H1 (cell line): ENCODE measurements around the gene PLCXD1. TPM values are rescaled to one million over a fixed set of nuclear protein-coding genes. Genes with fewer than 3 reads are reported as not detected.

Source experiments
- CTCF ChIA-PET: fragments of 300-600 bp; sonication (Branson Sonifier 250); formaldehyde crosslinking; loops from one replicate; lab custom pipeline; 2021; ENCODE audit not compliant: partially characterized antibody; lab: Charles Lee
- POLR2A ChIA-PET: fragments of 300-600 bp; sonication (Branson Sonifier 250); formaldehyde crosslinking; loops from one replicate; lab custom pipeline; 2021; ENCODE audit warnings: inconsistent platforms; ENCODE audit not compliant: partially characterized antibody; lab: Charles Lee
- DNase-seq, 2 experiments: peaks; one replicate each; pipeline versions ENCODE4 v3.0.0 to v3.0.0-alpha.2; 2010 to 2022; ENCODE audit warnings: low spot score in 2 of 2, low read depth in 1 of 2, mixed read lengths in 1 of 2
- FAIRE-seq: peaks from 2 replicates; lab custom pipeline; 2011; peaks lifted over from hg19 to GRCh38; lab: Jason Lieb, UNC
- H2AFZ ChIP-seq: 2 replicates; pipeline ENCODE4 v1.8.1; 2012; ENCODE audit warnings: low read length, inconsistent platforms
- H2AK5ac ChIP-seq: 2 replicates; pipeline ENCODE4 v1.6.1; 2013; ENCODE audit warnings: low read depth, low read length
- H2BK120ac ChIP-seq: replicated peaks from 2 replicates; pipeline ENCODE3; 2013; ENCODE audit warnings: low read depth, low read length, inconsistent platforms
- H2BK12ac ChIP-seq: 2 replicates; pipeline ENCODE4 v1.6.1; 2013; ENCODE audit warnings: low read depth, low read length
- H2BK15ac ChIP-seq: 2 replicates; pipeline ENCODE4 v1.6.1; 2013; ENCODE audit warnings: low read length
- H2BK20ac ChIP-seq: 2 replicates; pipeline ENCODE4 v1.6.1; 2013; ENCODE audit warnings: low read length
- H2BK5ac ChIP-seq: 2 replicates; pipeline ENCODE4 v1.6.1; 2013; ENCODE audit warnings: low read depth, low read length
- H3K14ac ChIP-seq: 2 replicates; pipeline ENCODE4 v1.6.1; 2013; ENCODE audit warnings: inconsistent platforms; ENCODE audit not compliant: insufficient read length
- H3K18ac ChIP-seq: 2 replicates; pipeline ENCODE4 v1.6.1; 2013; ENCODE audit warnings: low read length; ENCODE audit errors: extremely low read depth
- H3K23ac ChIP-seq: 2 replicates; pipeline ENCODE4 v1.6.1; 2013; ENCODE audit warnings: inconsistent platforms; ENCODE audit not compliant: insufficient read length
- H3K23me2 ChIP-seq: 2 replicates; pipeline ENCODE4 v1.6.1; 2013; ENCODE audit warnings: low read depth, low read length
- H3K27ac ChIP-seq: 2 replicates; pipeline ENCODE4 v1.6.1; 2011; ENCODE audit warnings: low read depth, low read length, inconsistent platforms
- H3K27me3 ChIP-seq, 4 experiments: replicated peaks in 1 of 4; 1 replicate in 1 of 4; 2 replicates in 3 of 4; pipeline versions ENCODE4 v1.6.1 to v1.8.1; 2011 to 2013; ENCODE audit warnings: low read length in 3 of 4, mild to moderate bottlenecking in 3 of 4, inconsistent platforms in 2 of 4, mixed read lengths in 2 of 4, moderate library complexity in 1 of 4; ENCODE audit not compliant: control insufficient read depth in 3 of 4, insufficient read depth in 3 of 4; ENCODE audit errors: extremely low read depth in 1 of 4
- H3K36me3 ChIP-seq, 4 experiments: 2 replicates each; pipeline versions ENCODE4 v1.6.1 to v1.8.1; 2011 to 2013; ENCODE audit warnings: mild to moderate bottlenecking in 4 of 4, low read length in 3 of 4, moderate library complexity in 2 of 4, control low read depth in 1 of 4, inconsistent platforms in 1 of 4; ENCODE audit not compliant: insufficient read depth in 4 of 4, control insufficient read depth in 2 of 4
- H3K4ac ChIP-seq: replicated peaks from 2 replicates; pipeline ENCODE3; 2013; ENCODE audit warnings: low read length, low read depth, mixed read lengths, inconsistent platforms; ENCODE audit not compliant: insufficient read length
- H3K4me1 ChIP-seq, 4 experiments: replicated peaks in 1 of 4; 1 replicate in 1 of 4; 2 replicates in 3 of 4; pipeline versions ENCODE4 v1.6.1 to v1.8.1; 2011 to 2013; ENCODE audit warnings: low read length in 3 of 4, inconsistent platforms in 2 of 4, mixed read lengths in 1 of 4; ENCODE audit not compliant: insufficient read depth in 4 of 4, control insufficient read depth in 3 of 4
- H3K4me2 ChIP-seq, 2 experiments: 2 replicates each; pipeline versions ENCODE4 v1.6.1 to v1.8.1; 2011 to 2013; ENCODE audit warnings: low read depth in 2 of 2, low read length in 2 of 2, control low read depth in 1 of 2, inconsistent platforms in 1 of 2, mild to moderate bottlenecking in 1 of 2; ENCODE audit not compliant: insufficient read depth in 1 of 2
- H3K4me3 ChIP-seq, 4 experiments: fragments of 200-600, 300-600 bp in 1 of 4; sonication (generic), shearing (Covaris generic), sonication (Bioruptor Twin) in 1 of 4; 2 replicates each; pipeline versions ENCODE4 v1.5.1 to v1.8.1; 2011 to 2016; ENCODE audit warnings: low read length in 4 of 4, low read depth in 3 of 4, control low read depth in 2 of 4, inconsistent platforms in 2 of 4, mild to moderate bottlenecking in 2 of 4, mixed read lengths in 1 of 4, moderate library complexity in 1 of 4; ENCODE audit not compliant: insufficient read depth in 2 of 4; ENCODE audit errors: extremely low read depth in 1 of 4
- H3K56ac ChIP-seq: replicated peaks from 2 replicates; pipeline ENCODE3; 2013; ENCODE audit warnings: low read depth, mild to moderate bottlenecking, mixed read lengths, low read length, inconsistent platforms; ENCODE audit not compliant: insufficient read length
- H3K79me1 ChIP-seq: 2 replicates; pipeline ENCODE4 v1.6.1; 2013; ENCODE audit warnings: low read depth, low read length, control low read depth
- H3K79me2 ChIP-seq, 2 experiments: 2 replicates each; pipeline versions ENCODE4 v1.6.1 to v1.8.1; 2012 to 2013; ENCODE audit warnings: low read length in 2 of 2, mild to moderate bottlenecking in 2 of 2, inconsistent platforms in 1 of 2; ENCODE audit not compliant: insufficient read depth in 2 of 2, control insufficient read depth in 1 of 2
- H3K9ac ChIP-seq, 4 experiments: replicated peaks in 1 of 4; 1 replicate in 1 of 4; 2 replicates in 3 of 4; pipeline versions ENCODE4 v1.6.1 to v1.8.1; 2011 to 2013; ENCODE audit warnings: low read depth in 3 of 4, low read length in 3 of 4, control low read depth in 2 of 4, mild to moderate bottlenecking in 2 of 4, moderate library complexity in 2 of 4, inconsistent platforms in 1 of 4; ENCODE audit errors: extremely low read depth in 1 of 4
- H3K9me3 ChIP-seq, 2 experiments: 2 replicates each; pipeline versions ENCODE4 v1.6.1 to v1.8.1; 2012 to 2013; ENCODE audit warnings: mild to moderate bottlenecking in 2 of 2, moderate library complexity in 2 of 2, control low read depth in 1 of 2, inconsistent platforms in 1 of 2, low read depth in 1 of 2, low read length in 1 of 2, mixed read lengths in 1 of 2; ENCODE audit not compliant: insufficient read depth in 2 of 2
- H4K20me1 ChIP-seq, 2 experiments: replicated peaks in 1 of 2; 2 replicates each; pipeline versions ENCODE3 to v1.8.1; 2011 to 2013; ENCODE audit warnings: inconsistent platforms in 2 of 2, low read length in 2 of 2, mild to moderate bottlenecking in 1 of 2; ENCODE audit not compliant: insufficient read depth in 2 of 2, control insufficient read depth in 1 of 2
- H4K5ac ChIP-seq: 2 replicates; pipeline ENCODE4 v1.6.1; 2013; ENCODE audit warnings: low read length, low read depth, mixed read lengths, inconsistent platforms; ENCODE audit not compliant: insufficient read length
- H4K8ac ChIP-seq: 2 replicates; pipeline ENCODE4 v1.8.0; 2013; ENCODE audit warnings: mild to moderate bottlenecking, moderate library complexity, low read length, inconsistent platforms; ENCODE audit not compliant: insufficient read depth; ENCODE audit errors: extremely low read depth
- H4K91ac ChIP-seq: replicated peaks from 2 replicates; pipeline ENCODE3; 2013; ENCODE audit warnings: low read length, mixed read lengths, inconsistent platforms; ENCODE audit not compliant: insufficient read length
- CEBPB ChIP-seq: IDR thresholded peaks from 2 replicates; pipeline ENCODE4 v1.6.1; 2012; ENCODE audit warnings: low read depth, low read length
- CTBP2 ChIP-seq: IDR thresholded peaks from 2 replicates; pipeline ENCODE4 v1.7.0; 2011; ENCODE audit warnings: borderline replicate concordance, mild to moderate bottlenecking, moderate library complexity, mixed read lengths, low read length; ENCODE audit not compliant: insufficient read depth, insufficient read length
- EZH2 ChIP-seq: fragments of 200-600 bp; sonication (generic); IDR thresholded peaks from 2 replicates; pipeline ENCODE4 v1.7.1; 2012; ENCODE audit warnings: low read depth, mild to moderate bottlenecking, moderate library complexity, low read length, inconsistent platforms; ENCODE audit not compliant: severe bottlenecking
- HDAC6 ChIP-seq: IDR thresholded peaks from one replicate; pipeline ENCODE4 v1.7.1; 2012; ENCODE audit warnings: low read depth, mild to moderate bottlenecking, inconsistent platforms, low read length, moderate library complexity
- KDM4A ChIP-seq: IDR thresholded peaks from one replicate; pipeline ENCODE4 v1.7.1; 2012; ENCODE audit warnings: low read depth, mild to moderate bottlenecking, moderate library complexity, low read length, inconsistent platforms; ENCODE audit not compliant: severe bottlenecking
- RBBP5 ChIP-seq: IDR thresholded peaks from 2 replicates; pipeline ENCODE4 v1.7.1; 2012; ENCODE audit warnings: low read depth, mild to moderate bottlenecking, inconsistent platforms, low read length, moderate library complexity, borderline replicate concordance
- SP1 ChIP-seq: IDR thresholded peaks from 2 replicates; pipeline ENCODE4 v1.6.1; 2011; ENCODE audit warnings: low read depth, low read length
- TAF7 ChIP-seq: optimal IDR thresholded peaks from 2 replicates; pipeline ENCODE3; 2011; ENCODE audit warnings: low read depth, mild to moderate bottlenecking, inconsistent platforms, low read length, moderate library complexity, borderline replicate concordance
- YY1 ChIP-seq: IDR thresholded peaks from 2 replicates; pipeline ENCODE4 v1.6.1; 2011; ENCODE audit warnings: low read depth, mild to moderate bottlenecking, low read length
- WGBS, 2 experiments: shearing (Covaris generic) in 1 of 2; methylation state at CpG; one replicate each; pipeline versions ENCODE4 v1.1.6 to v1.1.7; 2013 to 2015; ENCODE audit warnings: low lambda C conversion rate in 2 of 2, mixed read lengths in 2 of 2, inconsistent platforms in 1 of 2, low coverage in 1 of 2, missing lambda C conversion rate in 1 of 2; ENCODE audit not compliant: insufficient replicate concordance in 2 of 2, insufficient coverage in 1 of 2, insufficient read length in 1 of 2; ENCODE audit errors: extremely low coverage in 1 of 2, missing lambda C conversion rate in 1 of 2; 5-methylcytosine and 5-hydroxymethylcytosine counted together
- polyA plus RNA-seq, 7 experiments: library from polyadenylated mRNA; depleted of rRNA in 3 of 7; stranded (reverse) in 5 of 7; unstranded in 2 of 7; fragments of >200 nt in 5 of 7; fragments of 200-250 nt in 2 of 7; gene quantifications; 1 replicate in 5 of 7; 2 replicates in 1 of 7; 4 replicates in 1 of 7; pipeline versions ENCODE4 v1.2.1 to v1.2.3, GENCODE V29; 2011 to 2013; ENCODE audit warnings: missing spikeins in 2 of 7, mixed read lengths in 2 of 7
- total RNA-seq: library from RNA; stranded (reverse); fragmentation: NEBNext Ultra II Directional; extraction: Animal tissue kit (Norgen Biotek cat#: 25700); gene quantifications from 2 replicates; pipeline ENCODE4 v1.2.1, GENCODE V29; 2021
- TF ChIP-seq, protein P1 (sequence below): IDR thresholded peaks from 2 replicates; pipeline ENCODE4 v1.6.1; 2011; ENCODE audit warnings: low read length, improper control_type of control experiment

The PLCXD1 gene
- total and polyA plus RNA-seq, 2 of the 8 experiments (the other 6 are each of a cell fraction or from before 2014, with no cell fraction given) = 93.6 to 124 TPM

DNA sequence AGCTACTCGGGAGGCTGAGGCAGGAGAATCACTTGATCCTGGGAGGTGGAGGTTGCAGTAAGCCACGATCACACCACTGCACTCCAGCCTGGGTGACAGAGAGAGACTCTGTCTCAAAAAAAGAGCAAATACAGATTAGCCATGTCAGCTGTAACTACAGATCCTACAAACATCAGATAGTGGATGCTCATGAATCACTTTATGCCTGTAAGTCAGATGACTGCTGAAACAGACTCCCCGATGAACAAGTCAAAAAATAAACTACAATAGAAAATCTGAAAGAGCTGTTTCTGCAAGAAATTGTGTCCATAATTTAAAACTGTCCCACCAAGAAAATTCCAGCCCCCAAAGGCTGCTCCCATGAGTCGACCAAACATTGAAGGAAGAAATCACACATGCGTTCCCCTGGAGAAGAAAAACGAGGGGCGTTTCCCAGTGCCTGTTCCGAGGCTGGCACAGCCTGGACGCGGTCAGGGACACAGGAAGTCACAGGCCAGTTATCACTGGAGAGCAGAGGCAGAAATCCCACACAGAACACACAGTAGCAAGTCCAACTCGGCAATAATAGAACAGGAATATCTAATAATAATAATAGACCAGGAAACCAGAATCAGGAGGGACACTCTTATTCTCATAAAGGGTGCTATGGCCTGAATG is 67.4 kb downstream of the PLCXD1 start:
- no peak overlapping the region for H3K18ac ChIP-seq
- H3K27me3 ChIP-seq = no peaks in the 10 kb centered on the region
- H3K4me3 ChIP-seq = no peak overlapping the region
- H2AFZ ChIP-seq = no peak overlapping the region
- H2BK5ac ChIP-seq = no peak overlapping the region
- H3K9ac ChIP-seq = no peak overlapping the region
- no peaks in the 10 kb centered on the region; a peak in 1 of 7 replicates for H3K4me1 ChIP-seq
- CTCF ChIA-PET = no interaction called here
- no peak overlapping the region for H3K4ac ChIP-seq
- 79% methylated on average over 11 of the region's 11 CpGs; no CpG with 5 or more reads in 1 of the 2 experiments for WGBS, 2 experiments
- POLR2A ChIA-PET = no interaction called here
- no peak for FAIRE-seq
- DNase-seq = no peak
- no peak overlapping the region for H2BK15ac ChIP-seq
- no peak overlapping the region for H3K56ac ChIP-seq
- no peaks in the 10 kb centered on the region for H3K23me2 ChIP-seq
- peaks cover 13% of the 10 kb centered on the region for H3K79me1 ChIP-seq
- H4K8ac ChIP-seq = no peak overlapping the region
- H2AK5ac ChIP-seq = no peak overlapping the region
- no peaks in the 10 kb centered on the region for H3K9me3 ChIP-seq
- H4K20me1 ChIP-seq = peaks cover 9 to 14% of the 10 kb centered on the region in 2 experiments
- no peak overlapping the region; the same call in 1 of the 2 replicates for H2BK12ac ChIP-seq
- no peak overlapping the region for H4K5ac ChIP-seq
- H3K23ac ChIP-seq = no peak overlapping the region
- H3K4me2 ChIP-seq = no peak overlapping the region
- H2BK20ac ChIP-seq = no peak overlapping the region
- H3K27ac ChIP-seq = no peak overlapping the region
- H3K36me3 ChIP-seq = peaks cover 0 to 30% (median 7%) of the 10 kb centered on the region in 4 experiments; a peak in 5 of 8 replicates
- no peak overlapping the region for H2BK120ac ChIP-seq
- H3K14ac ChIP-seq = no peak overlapping the region
- peaks cover 0 to 41% of the 10 kb centered on the region in 2 experiments; a peak in 2 of 4 replicates for H3K79me2 ChIP-seq
- no peak overlapping the region for H4K91ac ChIP-seq
- TF ChIP-seq, protein P1, sequence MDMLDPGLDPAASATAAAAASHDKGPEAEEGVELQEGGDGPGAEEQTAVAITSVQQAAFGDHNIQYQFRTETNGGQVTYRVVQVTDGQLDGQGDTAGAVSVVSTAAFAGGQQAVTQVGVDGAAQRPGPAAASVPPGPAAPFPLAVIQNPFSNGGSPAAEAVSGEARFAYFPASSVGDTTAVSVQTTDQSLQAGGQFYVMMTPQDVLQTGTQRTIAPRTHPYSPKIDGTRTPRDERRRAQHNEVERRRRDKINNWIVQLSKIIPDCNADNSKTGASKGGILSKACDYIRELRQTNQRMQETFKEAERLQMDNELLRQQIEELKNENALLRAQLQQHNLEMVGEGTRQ = no peak
- TF ChIP-seq HDAC6 (no peak), CEBPB (no peak), SP1 (no peak), CTBP2 (no peak), KDM4A (no peak), RBBP5 (no peak), TAF7 (no peak), YY1 (no peak), EZH2 (no peak)
